OCI-LY1 (cell line): Measurements from ENCODE around the gene FNDC8.

Experiments used
- H2AFZ ChIP-seq: fragments of 200-600 bp; sonication (generic), shearing (Covaris generic); 2 replicates; pipeline ENCODE4 v1.6.0; 2014; ENCODE audit warnings: antibody characterized with exemption, mild to moderate bottlenecking, low read length
- H3F3A ChIP-seq: fragments of 200-600 bp; sonication (generic), shearing (Covaris generic); 2 replicates; pipeline ENCODE4 v1.6.0; 2014; ENCODE audit warnings: mild to moderate bottlenecking, antibody characterized with exemption, low read length, moderate library complexity; ENCODE audit not compliant: insufficient read depth
- H3K27ac ChIP-seq: fragments of 200-600 bp; sonication (generic); 2 replicates; pipeline ENCODE4 v1.5.1; 2014; ENCODE audit warnings: low read length, mixed run types, mild to moderate bottlenecking, low read depth; ENCODE audit not compliant: poor library complexity, severe bottlenecking
- H3K27me3 ChIP-seq: fragments of 200-600 bp; sonication (generic); 2 replicates; pipeline ENCODE4 v1.6.0; 2014; ENCODE audit warnings: antibody characterized with exemption, mild to moderate bottlenecking, low read length, moderate library complexity; ENCODE audit not compliant: insufficient read depth
- H3K36me3 ChIP-seq: fragments of 200-600 bp; sonication (generic); 2 replicates; pipeline ENCODE4 v1.6.1; 2014; ENCODE audit warnings: mild to moderate bottlenecking, antibody characterized with exemption, low read length, moderate library complexity, mixed read lengths; ENCODE audit not compliant: insufficient read depth
- H3K4me1 ChIP-seq: fragments of 200-600 bp; sonication (generic); 2 replicates; pipeline ENCODE4 v1.5.1; 2014; ENCODE audit warnings: mild to moderate bottlenecking, low read length, moderate library complexity; ENCODE audit not compliant: insufficient read depth, severe bottlenecking
- H3K4me2 ChIP-seq: fragments of 200-600 bp; sonication (generic), shearing (Covaris generic); 2 replicates; pipeline ENCODE4 v1.6.1; 2014; ENCODE audit warnings: low read length
- H3K4me3 ChIP-seq: fragments of 200-600 bp; sonication (generic); 2 replicates; pipeline ENCODE4 v1.5.1; 2014; ENCODE audit warnings: low read length, low read depth, mild to moderate bottlenecking, mixed read lengths; ENCODE audit not compliant: poor library complexity, severe bottlenecking
- H3K79me2 ChIP-seq: fragments of 200-600 bp; shearing (Covaris generic); 2 replicates; pipeline ENCODE4 v1.6.1; 2016; ENCODE audit warnings: mixed run types, low read length, mixed read lengths; ENCODE audit not compliant: insufficient read depth
- H3K9ac ChIP-seq: fragments of 200-600 bp; sonication (generic), shearing (Covaris generic); 2 replicates; pipeline ENCODE4 v1.6.1; 2014; ENCODE audit warnings: mild to moderate bottlenecking, low read length, mixed read lengths
- H3K9me2 ChIP-seq: fragments of 200-600 bp; sonication (generic), shearing (Covaris generic); 2 replicates; pipeline ENCODE4 v1.6.1; 2014; ENCODE audit warnings: low read depth, mild to moderate bottlenecking, low read length, mixed read lengths
- H3K9me3 ChIP-seq: fragments of 200-600 bp; shearing (Covaris generic); 2 replicates; pipeline ENCODE4 v1.6.1; 2014; ENCODE audit warnings: low read length, mixed read lengths
- H4K20me1 ChIP-seq: fragments of 200-600 bp; sonication (generic), shearing (Covaris generic); 2 replicates; pipeline ENCODE4 v1.6.0; 2016; ENCODE audit warnings: mild to moderate bottlenecking, low read length; ENCODE audit not compliant: insufficient read depth
- CTCF ChIP-seq: fragments of 200-600 bp; sonication (generic), shearing (Covaris generic); IDR thresholded peaks from 2 replicates; pipeline ENCODE4 v1.5.1; 2017; ENCODE audit warnings: mild to moderate bottlenecking, antibody characterized with exemption, low read length, moderate library complexity, mixed read lengths
- EZH2 ChIP-seq: fragments of 200-600 bp; sonication (generic), shearing (Covaris generic); IDR thresholded peaks from 2 replicates; pipeline ENCODE4 v1.8.0; 2017; ENCODE audit warnings: borderline replicate concordance, mixed run types, mild to moderate bottlenecking, antibody characterized with exemption, low read length, moderate library complexity, mixed read lengths

The FNDC8 gene

DNA sequence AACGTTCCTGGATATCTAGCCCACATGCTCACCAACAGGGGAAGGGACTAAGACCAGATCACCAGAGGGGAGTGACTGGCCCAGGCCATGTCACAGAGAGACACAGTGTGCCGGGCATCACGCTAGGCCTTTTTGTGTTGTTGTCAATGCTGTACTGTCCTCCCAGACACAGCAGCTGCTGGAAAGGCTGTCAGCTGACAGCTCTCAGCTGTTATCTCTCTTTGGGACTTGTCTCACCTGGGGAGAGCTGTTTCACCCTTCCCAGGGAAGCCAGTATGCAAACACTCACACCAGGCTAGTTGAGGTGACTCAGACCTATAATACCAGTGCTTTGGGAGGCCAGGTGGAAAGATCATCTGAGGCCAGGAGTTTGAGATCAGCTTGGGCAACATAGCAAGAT is 45.6 kb downstream of the FNDC8 start:
- Histone ChIP-seq H3K9me2 (no peaks in the 10 kb centered on the region), H3F3A (no peaks in the 10 kb centered on the region), H3K4me2 (no peak overlapping the region), H2AFZ (no peak overlapping the region), H3K27me3 (no peaks in the 10 kb centered on the region), H3K4me3 (no peak overlapping the region), H3K79me2 (no peaks in the 10 kb centered on the region), H4K20me1 (no peaks in the 10 kb centered on the region), H3K27ac (no peak overlapping the region), H3K9ac (no peak overlapping the region), H3K9me3 (no peaks in the 10 kb centered on the region), H3K36me3 (no peaks in the 10 kb centered on the region), H3K4me1 (no peaks in the 10 kb centered on the region)
- no peak for TF ChIP-seq CTCF
- TF ChIP-seq EZH2 = no peak

DNA sequence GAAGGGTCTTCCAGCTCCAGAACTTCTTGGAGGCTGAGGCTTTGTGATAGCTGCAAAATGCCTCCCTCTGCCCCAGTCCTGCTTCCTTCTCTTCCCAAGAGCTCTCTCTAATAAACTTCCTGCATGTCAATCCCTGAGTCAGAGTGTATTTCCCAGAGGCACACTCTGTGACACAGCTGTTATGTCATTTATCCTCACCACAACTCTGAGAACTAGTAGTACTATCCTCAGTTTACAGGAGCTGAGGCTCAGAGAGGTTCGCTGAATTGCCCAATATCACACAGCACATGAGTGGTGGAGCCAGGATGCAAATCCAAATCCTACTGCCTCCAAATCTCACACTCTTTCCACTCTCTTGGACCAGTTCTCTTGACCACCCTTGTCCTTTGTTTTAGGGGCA is 46.3 kb downstream of the FNDC8 start:
- H3K9me3 ChIP-seq = no peaks in the 10 kb centered on the region

GRCh38 chr17:35169835-35170363 is 48.5 kb downstream of the FNDC8 start:
- no peak overlapping the region for H2AFZ ChIP-seq
- no peaks in the 10 kb centered on the region for H3K27me3 ChIP-seq
- H3K4me1 ChIP-seq = no peaks in the 10 kb centered on the region
- H3K79me2 ChIP-seq = no peaks in the 10 kb centered on the region
- H3K4me3 ChIP-seq = no peak overlapping the region
- no peaks in the 10 kb centered on the region for H3K9me3 ChIP-seq
- no peak overlapping the region for H3K4me2 ChIP-seq
- H3K9ac ChIP-seq = no peak overlapping the region
- no peaks in the 10 kb centered on the region for H3F3A ChIP-seq
- H3K27ac ChIP-seq = no peak overlapping the region
- H3K9me2 ChIP-seq = no peaks in the 10 kb centered on the region
- H3K36me3 ChIP-seq = no peaks in the 10 kb centered on the region
- no peaks in the 10 kb centered on the region for H4K20me1 ChIP-seq
- TF ChIP-seq EZH2 (no peak), CTCF (no peak)

More for the DNA sequence above, 46.3 kb downstream of the FNDC8 start:
- H3K4me2 ChIP-seq = no peak overlapping the region
- no peak overlapping the region for H2AFZ ChIP-seq
- H4K20me1 ChIP-seq = no peaks in the 10 kb centered on the region
- H3K4me1 ChIP-seq = no peaks in the 10 kb centered on the region
- no peaks in the 10 kb centered on the region for H3F3A ChIP-seq
- no peak overlapping the region for H3K27ac ChIP-seq
- H3K9me2 ChIP-seq = no peaks in the 10 kb centered on the region
- no peaks in the 10 kb centered on the region for H3K27me3 ChIP-seq
- no peak overlapping the region for H3K4me3 ChIP-seq
- no peaks in the 10 kb centered on the region for H3K79me2 ChIP-seq
- H3K36me3 ChIP-seq = no peaks in the 10 kb centered on the region
- TF ChIP-seq CTCF = no peak
- no peak for TF ChIP-seq EZH2
- H3K9ac ChIP-seq = no peak overlapping the region
